Thoracic aorta (tissue), 2 donors: Measurements from ENCODE around the gene NAPB. TPM values are rescaled to one million over a fixed set of nuclear protein-coding genes. Genes with fewer than 3 reads are reported as not detected.

Experiments
- ATAC-seq: fragments of 150-250 bp; one replicate; pipeline ENCODE4 v1.8.0; 2017; ENCODE audit warnings: low read depth; ENCODE audit not compliant: insufficient number of reproducible peaks, low FRiP score
- DNase-seq: peaks from one replicate; pipeline ENCODE4 v3.0.0-alpha.2; 2020; ENCODE audit warnings: low spot score
- H3K27ac ChIP-seq, 2 donors: fragments of 200-600 bp; sonication (generic); 1 replicate in 1 of 2; 2 replicates in 1 of 2; pipeline ENCODE4 v1.5.1; 2016; ENCODE audit warnings: mild to moderate bottlenecking in 2 of 2, moderate library complexity in 2 of 2
- H3K27me3 ChIP-seq: fragments of 200-600 bp; sonication (generic); replicated peaks from 2 replicates; pipeline ENCODE4 v1.6.0; 2016; ENCODE audit warnings: mild to moderate bottlenecking; ENCODE audit not compliant: insufficient read depth
- H3K36me3 ChIP-seq: fragments of 200-600 bp; sonication (generic); one replicate; pipeline ENCODE4 v1.5.1; 2016
- H3K4me1 ChIP-seq, 2 donors: fragments of 200-600 bp; sonication (generic); 1 replicate in 1 of 2; 2 replicates in 1 of 2; pipeline versions ENCODE4 v1.5.1 to v1.6.0; 2016; ENCODE audit warnings: low read depth in 2 of 2, mild to moderate bottlenecking in 1 of 2; ENCODE audit not compliant: control insufficient read depth in 1 of 2
- H3K4me3 ChIP-seq: fragments of 200-600 bp; sonication (generic); 2 replicates; pipeline ENCODE4 v1.5.1; 2016; ENCODE audit warnings: mild to moderate bottlenecking
- H3K9me3 ChIP-seq: fragments of 200-600 bp; sonication (generic); 2 replicates; pipeline ENCODE4 v1.5.1; 2016
- total RNA-seq, 2 donors: library from RNA; depleted of rRNA; stranded (reverse); fragments of >200 nt; gene quantifications; one replicate each; pipeline versions ENCODE4 v1.1.0 to v1.2.3, GENCODE V29; 2016
- TF ChIP-seq, protein P1 (sequence below): fragments of 200-600 bp; sonication (generic); IDR thresholded peaks from one replicate; pipeline ENCODE4 v1.5.1; 2019; ENCODE audit warnings: antibody characterized with exemption

NAPB gene
- total RNA-seq, 2 donors from 2014 or later: 10.2 to 17.1 TPM

DNA sequence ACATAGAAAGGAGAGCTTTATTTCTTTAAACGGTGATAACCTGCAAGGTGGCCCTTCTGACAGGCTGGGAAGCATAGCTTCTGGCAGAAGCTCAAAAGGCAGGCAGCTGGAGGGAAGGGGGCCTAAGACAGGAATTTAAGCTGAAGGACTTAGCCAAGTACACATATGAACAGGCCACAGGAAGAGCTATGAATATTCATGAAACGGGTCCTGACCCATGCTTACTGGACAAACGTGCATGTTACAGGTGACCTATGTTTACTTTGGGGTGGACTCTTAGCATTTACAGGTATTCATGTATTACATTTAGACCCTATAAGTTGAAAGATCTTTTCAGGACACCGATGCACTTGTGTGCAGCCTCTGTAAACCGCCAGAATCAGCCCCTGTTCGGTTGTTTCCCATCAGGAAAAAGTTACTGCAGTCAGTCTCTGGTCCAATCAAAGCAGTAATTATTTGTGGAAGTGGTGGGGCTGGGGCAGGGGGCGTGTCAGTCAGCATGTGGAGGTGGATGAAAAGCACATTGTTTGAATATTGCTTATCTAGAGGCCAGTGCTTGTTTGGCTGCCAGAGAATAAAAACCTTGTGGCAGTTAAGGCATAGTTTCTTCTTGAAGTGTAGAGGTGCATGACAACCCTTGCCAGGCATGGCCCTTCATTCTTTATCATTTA lies 62.2 kb downstream of the NAPB start:
- DNase-seq (no peak), ATAC-seq (no peak)
- Histone ChIP-seq H3K27ac (peak overlapping the region; percentile 59 to 97), H3K9me3 (no peaks in the 10 kb centered on the region), H3K27me3 (no peaks in the 10 kb centered on the region), H3K36me3 (peaks cover 3% of the 10 kb centered on the region), H3K4me1 (peaks cover 15 to 37% of the 10 kb centered on the region in 2 donors), H3K4me3 (no peak overlapping the region)
- TF ChIP-seq, protein P1, sequence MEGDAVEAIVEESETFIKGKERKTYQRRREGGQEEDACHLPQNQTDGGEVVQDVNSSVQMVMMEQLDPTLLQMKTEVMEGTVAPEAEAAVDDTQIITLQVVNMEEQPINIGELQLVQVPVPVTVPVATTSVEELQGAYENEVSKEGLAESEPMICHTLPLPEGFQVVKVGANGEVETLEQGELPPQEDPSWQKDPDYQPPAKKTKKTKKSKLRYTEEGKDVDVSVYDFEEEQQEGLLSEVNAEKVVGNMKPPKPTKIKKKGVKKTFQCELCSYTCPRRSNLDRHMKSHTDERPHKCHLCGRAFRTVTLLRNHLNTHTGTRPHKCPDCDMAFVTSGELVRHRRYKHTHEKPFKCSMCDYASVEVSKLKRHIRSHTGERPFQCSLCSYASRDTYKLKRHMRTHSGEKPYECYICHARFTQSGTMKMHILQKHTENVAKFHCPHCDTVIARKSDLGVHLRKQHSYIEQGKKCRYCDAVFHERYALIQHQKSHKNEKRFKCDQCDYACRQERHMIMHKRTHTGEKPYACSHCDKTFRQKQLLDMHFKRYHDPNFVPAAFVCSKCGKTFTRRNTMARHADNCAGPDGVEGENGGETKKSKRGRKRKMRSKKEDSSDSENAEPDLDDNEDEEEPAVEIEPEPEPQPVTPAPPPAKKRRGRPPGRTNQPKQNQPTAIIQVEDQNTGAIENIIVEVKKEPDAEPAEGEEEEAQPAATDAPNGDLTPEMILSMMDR: no peak

DNA sequence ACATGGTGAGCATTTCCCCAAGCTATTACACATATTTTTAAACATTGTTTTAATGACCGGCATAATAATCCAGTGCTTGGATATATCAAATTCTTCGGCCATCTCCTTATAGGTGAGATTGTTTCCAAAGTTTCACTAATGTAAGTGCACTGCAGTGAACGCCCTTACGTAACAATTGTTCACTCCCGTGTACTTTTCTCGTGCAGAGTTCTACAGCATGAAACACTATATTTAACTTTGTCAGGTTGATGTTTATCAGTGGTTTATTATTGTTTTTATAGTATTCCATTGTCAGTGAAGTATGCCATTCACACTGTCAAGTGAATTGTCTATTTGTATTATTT lies 62.8 kb downstream of the NAPB start:
- H3K27ac ChIP-seq: peak overlapping the region; percentile 59 to 97
- DNase-seq (no peak), ATAC-seq (no peak)
- TF ChIP-seq, protein P1: no peak
- peak overlapping the region; percentile 87 for H3K4me3 ChIP-seq
- no peaks in the 10 kb centered on the region for H3K27me3 ChIP-seq
- peaks cover 12 to 32% of the 10 kb centered on the region in 2 donors for H3K4me1 ChIP-seq
- H3K36me3 ChIP-seq: peaks cover 6% of the 10 kb centered on the region
- H3K9me3 ChIP-seq: no peaks in the 10 kb centered on the region

DNA sequence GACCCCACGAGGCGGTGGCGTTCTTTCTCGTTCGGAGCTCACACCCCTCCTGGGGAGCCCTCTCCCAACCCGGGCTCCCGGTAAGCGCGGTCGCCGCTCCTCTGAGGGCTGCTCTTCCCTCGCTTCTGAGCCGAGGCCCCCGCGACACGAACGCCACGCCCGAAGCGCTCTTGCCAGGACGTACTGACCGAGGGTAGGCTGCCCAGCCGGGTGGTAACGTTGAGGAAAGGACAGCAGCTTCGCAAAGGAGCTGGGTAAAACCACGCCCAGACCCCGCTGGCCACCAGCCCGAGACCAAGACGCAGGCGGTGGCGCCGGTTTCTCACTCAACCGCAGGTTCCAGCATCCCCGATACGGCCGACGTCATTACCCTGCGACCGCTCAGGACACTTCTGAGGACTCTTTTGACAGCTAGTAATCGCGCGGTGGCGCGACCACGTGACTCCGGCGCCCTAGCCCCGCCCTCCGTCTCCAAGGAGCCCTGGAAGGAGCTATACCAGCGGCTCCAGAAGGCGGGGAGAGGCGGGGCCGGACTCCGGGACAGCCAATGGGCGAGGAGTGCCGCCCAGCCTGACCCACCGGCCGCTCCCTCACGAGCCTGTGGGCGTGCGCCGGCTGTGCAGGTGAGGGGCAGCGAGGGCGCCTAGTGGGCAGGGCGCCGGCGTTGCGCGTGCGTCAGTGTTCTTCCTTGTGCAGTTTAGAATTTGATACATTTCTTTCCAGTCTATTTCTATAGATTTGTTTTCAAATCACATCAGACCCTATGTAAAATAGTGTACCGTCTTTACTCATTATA lies 63.3 kb downstream of the NAPB start:
- Histone ChIP-seq H3K9me3 (no peaks in the 10 kb centered on the region), H3K36me3 (peaks cover 6% of the 10 kb centered on the region), H3K4me1 (peaks cover 6 to 26% of the 10 kb centered on the region in 2 donors), H3K4me3 (peak overlapping the region; percentile 87), H3K27me3 (no peaks in the 10 kb centered on the region), H3K27ac (peak overlapping the region; percentile 95 to 97)
- DNase-seq (peak; percentile 99), ATAC-seq (peak; percentile 87)
- TF ChIP-seq, protein P1: no peak

DNA sequence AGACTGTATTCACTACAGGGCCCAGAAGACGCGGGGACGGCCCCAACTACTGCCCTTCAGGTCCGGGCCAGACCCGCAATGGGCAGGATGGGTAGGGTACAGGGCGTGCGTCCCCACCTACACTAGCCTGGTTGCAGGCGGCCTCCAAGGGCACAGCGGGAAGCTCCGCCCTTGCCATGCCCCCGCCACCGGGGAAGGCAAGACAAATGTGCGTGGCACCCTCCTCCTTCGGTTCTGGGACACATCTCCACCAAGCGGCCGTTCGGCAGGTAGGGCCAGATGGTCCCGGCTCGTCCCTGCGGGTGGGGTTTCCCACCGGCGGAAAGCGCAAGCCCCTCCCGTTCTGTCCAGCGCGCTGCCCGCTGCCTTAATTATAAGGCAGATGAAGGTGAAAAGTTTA lies 65.1 kb downstream of the NAPB start:
- peaks cover 16 to 31% of the 10 kb centered on the region in 2 donors for H3K4me1 ChIP-seq
- H3K36me3 ChIP-seq: peaks cover 6% of the 10 kb centered on the region
- TF ChIP-seq, protein P1: no peak
- ATAC-seq (no peak), DNase-seq (no peak)
- H3K4me3 ChIP-seq: no peak overlapping the region
- H3K9me3 ChIP-seq: no peaks in the 10 kb centered on the region
- no peaks in the 10 kb centered on the region for H3K27me3 ChIP-seq
- no peak overlapping the region for H3K27ac ChIP-seq
